Lower leg skin (tissue), 3 donors: ENCODE results near the gene SPATA17.

Experiments
- CTCF ChIP-seq, 3 donors: fragments of 450-650 bp; IDR thresholded peaks; one replicate each; pipeline ENCODE4 v1.5.1; 2016; ENCODE audit warnings: antibody characterized with exemption in 3 of 3, mild to moderate bottlenecking in 3 of 3, moderate library complexity in 2 of 3
- POLR2A ChIP-seq, 2 donors: fragments of 450-650 bp; IDR thresholded peaks; one replicate each; pipeline ENCODE4 v1.6.1; 2016 to 2017; ENCODE audit warnings: antibody characterized with exemption in 2 of 2, mild to moderate bottlenecking in 1 of 2, moderate library complexity in 1 of 2

- no peak for TF ChIP-seq POLR2A (IDR thresholded peaks at IDR 0.05)
- TF ChIP-seq CTCF (IDR thresholded peaks at IDR 0.05), result no peak
Observed at GRCh38 chr1:217586586-217586985, 44.6 kb upstream of the SPATA17 start.
